GM20431 (cell line): Measurements from ENCODE around the gene TMED7.
"Not testable (repeated sequence)": the region's sequence is repeated elsewhere in the genome, so short reads cannot be mapped to it uniquely, and the experiment has no call there.

Experiments used
- in situ Hi-C: fragments of 300-500 bp; cut with MseI, MboI; formaldehyde crosslinking; loops from one replicate; pipeline ENCODE4 v1.15.0; 2020; ENCODE audit warnings: low sequenced_read_pairs; ENCODE audit not compliant: unreplicated experiment

The TMED7 gene

DNA sequence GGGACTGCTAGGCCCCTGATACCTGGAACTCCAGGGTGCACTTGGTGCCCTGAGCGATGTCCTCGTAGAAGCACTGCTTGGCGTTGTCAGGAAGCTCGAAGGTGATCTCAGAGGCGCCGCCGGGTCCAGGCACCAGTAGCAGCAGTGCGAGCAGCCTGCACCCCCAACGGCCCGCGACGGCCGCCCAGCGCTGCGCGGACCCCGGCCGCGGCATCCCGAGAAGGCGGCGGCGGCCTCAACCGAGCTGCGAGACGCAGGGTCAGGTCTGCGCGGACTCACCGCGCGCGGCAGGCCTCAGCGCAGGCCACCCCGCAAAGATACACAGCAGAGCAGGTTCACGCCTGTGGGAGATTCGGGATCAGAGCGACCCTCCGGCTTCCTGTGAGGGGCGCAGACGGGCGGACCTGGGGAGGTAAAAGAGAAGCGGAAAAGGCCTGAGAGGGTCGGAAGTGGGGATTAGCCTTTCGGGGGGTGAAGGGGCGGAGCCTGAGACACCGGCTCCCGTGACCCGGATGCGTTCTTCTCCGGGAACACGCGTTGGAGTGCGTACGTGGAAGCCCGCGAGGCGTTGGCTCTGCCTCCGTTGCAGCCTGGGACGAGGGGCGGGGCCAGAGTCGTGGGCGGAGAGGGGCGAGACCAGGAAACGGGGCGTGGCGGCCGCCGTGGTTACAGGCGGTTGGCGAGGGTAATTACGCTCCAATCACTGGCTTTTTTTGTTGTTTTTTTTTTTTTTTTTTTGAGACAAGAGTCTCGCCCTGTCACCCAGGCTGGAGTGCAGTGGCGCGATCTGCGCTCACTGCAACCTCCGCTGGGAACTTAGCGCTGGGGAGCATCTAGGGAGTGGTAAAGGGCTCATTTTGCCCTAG lies at the start of gene TMED7:
TMED7 (minus strand) TSS at position 458 of the 866 bp plus-strand sequence; CDS start at position 214, 244 bp downstream.
- in situ Hi-C loops: no loop called here

GRCh38 chr5:115674782-115675181 lies 48.9 kb upstream of the TMED7 start:
- in situ Hi-C loops: not testable (repeated sequence)

GRCh38 chr5:115673596-115673995 lies 47.8 kb upstream of the TMED7 start:
- in situ Hi-C loops: no loop called here

GRCh38 chr5:115671939-115672338 lies 46.1 kb upstream of the TMED7 start:
- in situ Hi-C loops: no loop called here

- in situ Hi-C loops: no loop called here
Measured at GRCh38 chr5:115666023-115666422, 40.2 kb upstream of the TMED7 start.

GRCh38 chr5:115661563-115661962 lies 35.7 kb upstream of the TMED7 start:
- in situ Hi-C loops: no loop called here

DNA sequence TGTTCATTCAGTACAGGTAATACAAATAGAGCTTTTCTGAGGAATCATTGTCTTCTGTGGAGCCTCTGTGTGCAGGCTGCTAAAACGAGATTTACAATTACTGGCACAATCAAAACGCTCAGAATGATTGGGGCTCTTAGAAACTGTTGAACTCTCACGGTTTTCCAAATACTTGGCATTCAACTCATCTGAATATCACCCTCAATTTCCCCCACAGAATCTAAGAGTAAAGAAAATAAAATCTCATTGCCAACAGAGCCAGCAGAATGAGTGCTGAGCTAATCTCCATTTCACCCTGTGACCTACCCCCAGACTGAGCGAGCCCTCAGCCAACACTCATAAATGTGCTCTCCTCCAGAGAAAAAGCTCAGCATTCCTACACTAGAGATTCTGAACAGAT lies 35.3 kb upstream of the TMED7 start:
- in situ Hi-C loops: no loop called here

DNA sequence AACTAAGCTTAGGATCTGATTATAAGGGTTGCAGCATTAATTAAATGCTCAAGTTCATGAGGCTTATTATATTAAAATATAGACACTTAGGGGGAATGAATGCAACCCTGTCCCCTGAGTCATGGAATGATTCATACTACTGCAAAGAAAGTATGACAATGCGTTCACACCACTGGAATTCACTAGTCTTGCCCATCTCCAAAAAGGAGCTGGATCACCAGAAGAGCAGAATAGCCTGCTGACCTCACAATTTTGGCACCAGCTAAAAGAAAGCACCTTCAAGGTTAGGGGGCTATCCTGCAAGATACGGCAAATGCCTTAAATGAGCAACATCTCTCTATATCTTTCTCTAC lies 32.0 kb upstream of the TMED7 start:
- in situ Hi-C loops: no loop called here

DNA sequence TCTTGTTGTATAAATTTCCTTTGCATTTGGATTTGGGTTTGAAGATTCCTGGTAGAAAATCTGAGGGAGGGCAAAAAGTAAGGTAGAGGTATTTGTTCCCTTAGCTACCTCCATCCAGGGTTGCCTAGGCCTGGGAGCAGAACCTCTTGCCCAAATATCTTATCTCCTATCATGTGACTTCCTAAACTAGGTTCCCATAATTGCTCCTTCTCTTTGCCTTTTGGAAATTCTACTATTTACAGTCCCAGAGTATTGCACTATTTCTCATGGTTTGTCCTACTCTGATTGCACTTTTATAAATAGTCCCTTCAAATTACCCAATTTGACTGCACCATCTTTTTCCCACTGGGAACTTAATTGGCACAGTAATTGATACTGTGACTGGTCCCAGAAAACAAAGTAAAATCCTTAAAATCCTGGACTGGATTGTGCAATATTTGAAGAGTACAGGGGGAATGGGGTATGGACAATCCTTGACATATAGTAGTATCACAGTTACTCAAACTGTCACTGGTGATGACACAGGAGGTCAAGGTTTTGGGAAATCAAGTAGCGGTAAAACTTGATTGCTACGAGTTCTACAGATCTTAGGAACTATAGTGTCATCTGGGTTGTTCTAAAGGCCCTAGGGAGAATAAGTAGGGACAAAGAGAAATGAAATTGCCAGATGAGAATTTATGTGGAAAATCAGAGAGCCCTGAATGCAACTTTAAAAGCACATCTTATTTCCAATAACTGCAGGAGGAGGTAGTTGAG lies 31.5 kb upstream of the TMED7 start:
- in situ Hi-C loops: no loop called here

DNA sequence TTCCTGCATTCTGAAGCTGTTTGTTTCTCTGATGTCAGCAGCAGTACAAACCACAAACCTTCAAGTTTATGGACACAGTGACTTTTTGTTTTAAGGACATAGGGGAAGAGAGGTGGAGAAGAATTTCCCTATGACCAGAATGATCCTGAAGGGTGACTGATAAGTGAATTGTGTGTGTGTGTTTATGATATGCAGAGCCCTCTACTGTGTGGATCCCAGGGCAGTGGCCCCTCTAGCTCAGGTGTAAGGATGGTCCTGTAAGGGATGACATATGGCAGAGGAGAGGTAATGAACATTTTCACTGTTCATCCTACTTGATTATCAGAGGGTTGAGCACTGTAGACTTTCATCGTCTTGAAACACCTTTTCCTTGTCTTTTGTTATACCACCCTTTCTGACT lies 30.6 kb upstream of the TMED7 start:
- in situ Hi-C loops: no loop called here

DNA sequence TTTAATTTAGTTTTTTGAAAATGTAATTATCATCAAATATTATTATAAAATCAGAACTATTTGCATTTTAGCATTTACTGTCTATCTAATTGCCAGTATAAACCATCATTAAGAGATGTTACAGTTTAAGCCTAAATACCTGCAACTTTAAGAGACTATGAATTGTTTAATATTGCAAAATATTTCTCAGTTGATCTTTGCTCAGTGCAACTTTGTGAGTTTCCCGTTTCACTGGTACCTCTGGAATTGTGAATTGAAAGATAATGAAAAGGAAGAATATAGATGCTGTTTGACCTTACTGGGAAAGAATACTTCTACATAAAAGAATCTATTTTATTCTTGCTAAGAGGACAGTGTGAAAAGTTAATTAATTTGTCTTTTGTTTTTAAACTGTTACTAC lies 30.2 kb upstream of the TMED7 start:
- in situ Hi-C loops: no loop called here

GRCh38 chr5:115649541-115649940 lies 23.7 kb upstream of the TMED7 start:
- in situ Hi-C loops: no loop called here

DNA sequence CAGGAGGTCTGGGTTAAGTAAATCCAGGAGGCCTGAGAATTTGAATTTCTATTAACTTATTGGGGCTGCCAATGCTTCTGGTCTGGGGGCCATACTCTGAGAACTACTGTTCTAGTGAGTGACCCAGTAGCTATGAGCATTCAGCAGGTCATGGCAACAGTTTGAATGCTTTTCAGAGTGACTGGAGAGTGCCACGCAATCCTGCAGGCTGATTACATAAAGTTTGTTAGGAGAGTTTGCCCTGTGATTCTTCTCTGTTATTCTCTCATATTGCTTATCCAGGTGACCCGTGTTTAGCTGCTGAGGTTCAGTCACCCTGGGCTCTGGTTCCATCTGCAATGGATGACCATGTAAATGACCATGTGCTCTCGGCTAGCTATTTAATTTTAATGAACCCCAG lies 22.2 kb upstream of the TMED7 start:
- in situ Hi-C loops: no loop called here

DNA sequence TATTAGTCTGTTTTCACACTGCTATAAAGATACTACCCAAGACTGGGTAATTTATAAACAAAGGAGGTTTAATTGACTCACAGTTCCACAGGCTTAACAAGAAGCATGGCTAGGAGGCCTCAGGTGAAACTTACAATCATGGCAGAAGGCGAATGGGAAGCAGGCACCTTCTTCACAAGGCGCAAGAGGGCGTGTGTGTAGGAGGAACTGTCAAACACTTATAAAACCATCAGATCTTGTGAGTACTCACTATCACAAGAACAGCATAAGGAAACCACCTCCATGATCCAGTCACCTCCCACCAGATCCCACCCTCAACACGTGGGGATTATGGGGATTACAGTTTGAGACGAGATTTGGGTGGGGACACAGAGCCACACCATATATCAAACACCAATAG lies 19.6 kb upstream of the TMED7 start:
- in situ Hi-C loops: not testable (repeated sequence)

- in situ Hi-C loops: no loop called here
Measured at GRCh38 chr5:115644046-115644445, 18.2 kb upstream of the TMED7 start.

- in situ Hi-C loops: no loop called here
Measured at GRCh38 chr5:115641948-115642347, 16.1 kb upstream of the TMED7 start.

GRCh38 chr5:115640274-115640673 lies 14.4 kb upstream of the TMED7 start:
- in situ Hi-C loops: no loop called here

GRCh38 chr5:115639377-115639776 lies 13.5 kb upstream of the TMED7 start:
- in situ Hi-C loops: no loop called here

- in situ Hi-C loops: no loop called here
Measured at GRCh38 chr5:115637507-115637906, 11.7 kb upstream of the TMED7 start.

DNA sequence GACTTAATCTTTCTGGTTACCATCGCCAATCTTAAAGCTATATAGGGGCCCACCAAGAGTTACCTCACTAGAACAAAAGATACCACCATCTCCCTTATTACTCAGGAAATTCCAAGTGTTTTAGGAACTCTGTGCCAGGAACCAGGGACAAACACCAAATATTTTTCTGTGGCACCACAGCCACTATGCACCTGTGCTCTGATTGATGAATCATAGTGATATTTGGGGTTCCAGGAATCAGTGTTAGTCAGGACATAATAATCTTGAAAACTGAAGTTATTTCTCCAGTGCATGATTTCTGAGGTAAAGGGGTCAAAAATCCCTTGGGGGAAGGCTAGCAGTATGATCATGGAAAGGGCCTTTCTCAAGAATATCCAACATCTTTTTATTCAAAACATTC lies 10.2 kb upstream of the TMED7 start:
- in situ Hi-C loops: no loop called here

DNA sequence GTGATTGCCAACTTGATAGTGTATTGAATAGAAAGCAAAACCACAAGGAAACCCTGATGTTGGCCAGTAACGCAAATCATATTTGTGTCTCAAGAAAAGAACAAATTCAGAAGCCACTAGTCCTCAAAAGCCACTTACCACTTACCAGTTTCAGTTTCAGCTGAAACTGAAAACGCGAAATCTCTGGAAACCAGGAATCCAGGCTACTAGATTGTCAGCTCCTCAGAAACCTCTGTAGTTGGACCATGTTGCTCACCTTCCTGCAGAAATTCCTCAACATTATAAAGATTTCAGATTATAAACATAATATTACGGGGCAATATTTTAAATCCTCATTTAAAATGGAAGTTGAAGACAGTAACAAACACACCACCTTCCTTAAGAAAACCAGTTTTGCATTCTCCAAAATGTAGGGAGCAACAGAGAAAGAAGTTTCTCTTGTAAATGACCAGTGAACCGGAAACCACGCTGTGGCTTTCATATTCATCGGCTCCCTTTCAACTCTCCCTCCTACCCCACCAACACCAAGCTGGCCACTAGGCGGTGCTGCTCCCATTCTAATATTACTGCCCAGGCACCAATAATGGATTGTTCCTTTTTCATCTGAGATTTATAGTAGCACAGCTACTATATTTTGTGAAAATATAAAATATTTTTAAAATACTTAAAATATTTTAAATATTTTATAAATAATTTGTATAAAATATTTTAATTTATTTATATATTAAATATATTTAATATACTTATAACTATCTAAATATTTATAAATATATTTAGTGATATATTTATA lies 8.7 kb upstream of the TMED7 start:
- in situ Hi-C loops: no loop called here
